Fibroblast of the aortic adventitia (primary cell): ENCODE data around the gene RHOXF2. TPM values are rescaled to one million over a fixed set of nuclear protein-coding genes. Genes with fewer than 3 reads are reported as not detected.
"Not testable (repeated sequence)": the region's sequence is repeated elsewhere in the genome, so short reads cannot be mapped to it uniquely, and the experiment has no call there.

Source experiments
- DNase-seq: peaks from one replicate; pipeline ENCODE4 v3.0.0-alpha.2; 2010; ENCODE audit warnings: low read depth
- H3K4me3 ChIP-seq: 2 replicates; pipeline ENCODE4 v1.5.1; 2011; ENCODE audit warnings: low read depth, mild to moderate bottlenecking, control low read depth, low read length, moderate library complexity
- total RNA-seq: library from RNA; depleted of rRNA; stranded (reverse); fragments of >200 nt; gene quantifications from 2 replicates; pipeline ENCODE4 v1.2.3, GENCODE V29; 2012; ENCODE audit warnings: low replicate concordance
- TF ChIP-seq, protein P1 (sequence below): IDR thresholded peaks from 2 replicates; pipeline ENCODE4 v1.5.1; 2011; ENCODE audit warnings: mild to moderate bottlenecking, low read length, control low read depth, inconsistent platforms; ENCODE audit not compliant: insufficient read depth

Gene RHOXF2
- total RNA-seq, 1 donor, result not detected

DNA sequence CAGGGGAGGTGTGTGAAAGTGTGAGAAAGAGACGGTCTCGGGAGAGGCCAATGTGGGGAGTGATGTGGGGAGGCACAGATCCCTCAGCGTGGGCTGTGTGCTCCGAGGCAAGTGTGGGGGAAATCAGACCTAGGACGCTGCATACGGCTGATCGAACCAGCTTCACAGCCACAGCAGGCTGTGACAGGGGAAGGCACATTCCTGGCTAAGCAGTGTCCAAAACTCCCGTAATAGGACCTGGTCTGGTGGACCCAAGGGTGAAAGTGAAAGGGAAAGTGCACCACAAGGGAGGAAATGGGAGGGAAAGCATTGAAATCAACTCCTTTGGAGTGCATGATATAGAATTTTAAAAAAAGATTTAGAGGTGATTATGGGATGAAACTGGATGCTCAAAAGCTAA lies 10.9 kb upstream of the RHOXF2 start:
- H3K4me3 ChIP-seq, result no peak overlapping the region
- TF ChIP-seq, protein P1, sequence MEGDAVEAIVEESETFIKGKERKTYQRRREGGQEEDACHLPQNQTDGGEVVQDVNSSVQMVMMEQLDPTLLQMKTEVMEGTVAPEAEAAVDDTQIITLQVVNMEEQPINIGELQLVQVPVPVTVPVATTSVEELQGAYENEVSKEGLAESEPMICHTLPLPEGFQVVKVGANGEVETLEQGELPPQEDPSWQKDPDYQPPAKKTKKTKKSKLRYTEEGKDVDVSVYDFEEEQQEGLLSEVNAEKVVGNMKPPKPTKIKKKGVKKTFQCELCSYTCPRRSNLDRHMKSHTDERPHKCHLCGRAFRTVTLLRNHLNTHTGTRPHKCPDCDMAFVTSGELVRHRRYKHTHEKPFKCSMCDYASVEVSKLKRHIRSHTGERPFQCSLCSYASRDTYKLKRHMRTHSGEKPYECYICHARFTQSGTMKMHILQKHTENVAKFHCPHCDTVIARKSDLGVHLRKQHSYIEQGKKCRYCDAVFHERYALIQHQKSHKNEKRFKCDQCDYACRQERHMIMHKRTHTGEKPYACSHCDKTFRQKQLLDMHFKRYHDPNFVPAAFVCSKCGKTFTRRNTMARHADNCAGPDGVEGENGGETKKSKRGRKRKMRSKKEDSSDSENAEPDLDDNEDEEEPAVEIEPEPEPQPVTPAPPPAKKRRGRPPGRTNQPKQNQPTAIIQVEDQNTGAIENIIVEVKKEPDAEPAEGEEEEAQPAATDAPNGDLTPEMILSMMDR, result no peak
- no peak for DNase-seq

DNA sequence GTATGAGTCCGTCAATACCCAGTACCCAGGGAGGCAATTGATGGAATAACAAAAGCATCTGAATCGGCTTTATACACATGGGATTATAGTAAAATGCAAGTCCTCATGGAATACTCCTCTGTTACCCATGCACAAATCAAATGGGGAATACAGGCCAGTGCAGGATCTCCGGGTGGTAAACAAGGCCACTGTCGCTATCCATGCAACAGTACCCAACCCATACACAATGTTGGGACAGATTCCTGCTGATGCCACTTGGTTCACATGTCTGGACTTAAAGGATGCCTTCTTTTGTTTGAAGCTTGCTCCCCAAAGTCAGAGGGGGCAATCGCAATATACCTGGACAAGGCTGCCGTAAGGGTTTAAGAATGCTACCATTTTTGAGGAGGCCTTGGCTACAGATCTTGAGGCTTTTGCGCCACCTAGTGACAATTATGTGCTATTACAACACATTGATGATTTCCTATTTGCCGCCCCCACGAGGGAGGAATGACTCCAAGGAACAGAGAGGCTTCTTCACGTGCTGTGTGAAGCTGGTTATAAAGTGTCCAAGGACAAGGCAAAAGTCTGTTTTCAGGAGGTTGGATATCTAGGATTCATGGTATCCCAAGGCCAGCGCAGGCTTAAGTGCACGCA lies 8.2 kb upstream of the RHOXF2 start:
- DNase-seq, H3K4me3 ChIP-seq: not testable (repeated sequence)

DNA sequence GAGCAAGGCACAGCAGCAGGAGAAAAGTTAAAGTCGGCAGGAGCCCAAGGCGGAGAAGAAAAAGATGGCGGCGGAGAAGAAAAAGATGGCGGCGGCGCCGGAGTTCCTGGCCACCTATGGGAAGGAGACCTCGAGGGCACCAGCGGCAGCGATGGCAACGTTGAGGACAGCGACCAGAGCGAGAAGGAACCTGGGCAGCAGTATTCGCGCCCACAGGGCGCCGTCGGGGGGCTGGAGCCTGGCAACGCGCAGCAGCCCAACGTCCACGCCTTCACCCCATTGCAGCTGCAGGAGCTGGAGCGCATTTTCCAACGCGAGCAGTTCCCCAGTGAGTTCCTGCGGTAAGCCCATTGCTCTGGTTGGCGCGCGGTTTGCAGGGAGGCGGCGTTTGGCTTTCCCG lies 673 bp downstream of the RHOXF2 start:
- DNase-seq, H3K4me3 ChIP-seq: not testable (repeated sequence)

DNA sequence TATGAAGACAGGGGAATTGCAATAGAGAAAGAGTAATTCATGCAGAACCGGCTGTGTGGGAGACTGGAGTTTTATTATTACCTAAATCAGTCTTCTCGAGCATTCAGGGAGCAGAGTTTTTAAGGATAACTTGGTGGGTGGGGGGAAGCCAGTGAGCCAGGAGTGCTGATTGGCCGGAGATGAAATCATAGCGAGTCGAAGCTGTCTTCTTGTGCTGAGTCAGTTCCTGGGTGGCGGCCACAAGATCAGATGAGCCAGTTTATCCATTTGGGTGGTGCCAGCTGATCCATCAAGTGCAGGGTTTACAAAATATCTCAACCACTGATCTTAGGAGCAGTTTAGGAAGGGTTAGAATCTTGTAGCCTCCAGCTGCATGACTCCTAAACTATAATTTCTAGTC lies 34.8 kb downstream of the RHOXF2 start:
- not testable (repeated sequence) for H3K4me3 ChIP-seq, DNase-seq

DNA sequence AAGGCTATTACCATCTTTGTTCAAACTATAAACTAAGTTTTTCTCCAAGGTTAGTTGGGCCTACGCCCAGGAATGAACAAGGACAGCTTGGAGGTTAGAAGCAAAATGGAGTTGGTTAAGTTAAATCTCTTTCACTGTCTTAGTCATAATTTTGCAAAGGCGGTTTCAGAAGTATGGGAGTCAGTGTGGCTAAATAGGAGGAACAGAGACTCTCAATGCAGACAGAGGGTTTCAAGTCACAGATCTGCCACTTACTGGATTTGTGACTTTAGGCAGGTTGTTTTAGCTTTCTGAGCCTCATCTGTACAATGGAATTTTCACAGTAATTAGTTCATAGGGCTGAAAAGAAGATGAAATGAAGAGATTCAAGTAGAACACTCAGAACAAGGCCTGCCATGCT lies 35.3 kb downstream of the RHOXF2 start:
- not testable (repeated sequence) for DNase-seq, H3K4me3 ChIP-seq

DNA sequence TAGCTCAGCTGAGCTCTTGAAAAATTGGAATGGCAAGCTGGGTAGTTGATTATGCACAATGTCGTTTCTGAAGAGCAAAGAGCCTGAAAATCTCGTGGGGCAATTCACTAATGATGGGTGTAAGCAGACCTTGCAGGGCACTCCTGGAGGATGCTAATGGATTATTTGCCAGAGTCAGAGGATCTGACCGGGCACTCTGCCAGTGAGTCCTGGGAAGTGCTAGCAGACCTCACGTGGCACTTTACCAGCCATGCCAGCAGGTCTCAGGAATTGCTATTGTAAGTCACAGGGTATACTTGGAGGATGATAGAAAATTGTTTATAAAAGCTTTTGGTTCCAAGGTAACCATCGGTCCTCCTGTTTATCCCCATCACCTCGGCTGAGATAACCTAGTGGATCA lies 37.4 kb downstream of the RHOXF2 start:
- DNase-seq, H3K4me3 ChIP-seq: not testable (repeated sequence)

DNA sequence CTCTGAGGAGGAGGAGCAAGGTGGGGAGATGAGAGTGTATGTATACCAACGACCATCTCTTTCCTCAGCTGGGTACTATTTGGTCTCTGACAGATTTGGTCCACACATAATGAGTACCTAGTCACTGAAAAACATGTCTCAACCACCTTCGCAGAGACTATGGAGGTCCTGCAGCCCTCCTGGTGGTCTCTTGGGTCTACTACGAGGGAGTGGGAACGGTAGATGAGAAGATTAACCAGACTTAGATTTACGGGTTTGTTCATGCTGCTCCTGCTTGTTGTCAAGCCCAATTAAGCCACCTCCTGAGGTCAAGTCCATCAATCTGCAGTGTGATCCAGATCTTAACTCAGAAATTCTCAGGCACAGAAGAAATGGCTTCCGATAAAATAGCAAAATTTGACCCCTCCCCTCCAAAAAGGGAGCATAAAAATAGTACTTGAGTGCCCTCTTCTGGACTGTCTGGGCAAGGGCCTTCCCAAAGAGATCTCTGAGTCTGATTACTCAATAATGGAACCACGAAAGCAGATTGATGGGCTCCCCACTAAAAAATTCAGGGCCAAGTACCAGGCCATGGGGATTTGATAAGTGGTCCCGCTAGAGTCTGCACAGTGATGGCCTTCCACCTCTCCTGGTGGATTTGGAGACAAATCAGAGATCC lies 38.3 kb downstream of the RHOXF2 start:
- not testable (repeated sequence) for H3K4me3 ChIP-seq, DNase-seq

DNA sequence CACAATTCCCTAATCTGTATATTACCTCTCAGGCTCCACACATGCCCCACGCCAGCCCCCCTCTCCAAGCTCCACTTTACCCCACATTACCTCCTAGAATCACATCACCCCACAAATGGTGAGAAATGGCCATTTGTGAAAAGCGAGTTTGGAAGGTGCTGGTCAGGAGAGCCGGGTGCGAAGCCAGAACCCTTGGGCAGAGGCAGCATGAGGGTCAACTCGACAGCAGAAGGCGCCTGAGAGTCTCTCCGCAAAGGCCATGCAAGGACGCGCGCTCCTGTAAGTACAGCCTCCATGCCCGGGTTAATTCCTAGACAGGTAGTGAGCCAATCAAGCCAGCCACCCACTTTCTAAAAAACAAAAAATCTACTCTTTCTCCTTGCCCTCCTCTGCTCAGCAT lies 42.4 kb downstream of the RHOXF2 start:
- H3K4me3 ChIP-seq, result no peak overlapping the region
- DNase-seq, result no peak
- TF ChIP-seq, protein P1, result no peak

DNA sequence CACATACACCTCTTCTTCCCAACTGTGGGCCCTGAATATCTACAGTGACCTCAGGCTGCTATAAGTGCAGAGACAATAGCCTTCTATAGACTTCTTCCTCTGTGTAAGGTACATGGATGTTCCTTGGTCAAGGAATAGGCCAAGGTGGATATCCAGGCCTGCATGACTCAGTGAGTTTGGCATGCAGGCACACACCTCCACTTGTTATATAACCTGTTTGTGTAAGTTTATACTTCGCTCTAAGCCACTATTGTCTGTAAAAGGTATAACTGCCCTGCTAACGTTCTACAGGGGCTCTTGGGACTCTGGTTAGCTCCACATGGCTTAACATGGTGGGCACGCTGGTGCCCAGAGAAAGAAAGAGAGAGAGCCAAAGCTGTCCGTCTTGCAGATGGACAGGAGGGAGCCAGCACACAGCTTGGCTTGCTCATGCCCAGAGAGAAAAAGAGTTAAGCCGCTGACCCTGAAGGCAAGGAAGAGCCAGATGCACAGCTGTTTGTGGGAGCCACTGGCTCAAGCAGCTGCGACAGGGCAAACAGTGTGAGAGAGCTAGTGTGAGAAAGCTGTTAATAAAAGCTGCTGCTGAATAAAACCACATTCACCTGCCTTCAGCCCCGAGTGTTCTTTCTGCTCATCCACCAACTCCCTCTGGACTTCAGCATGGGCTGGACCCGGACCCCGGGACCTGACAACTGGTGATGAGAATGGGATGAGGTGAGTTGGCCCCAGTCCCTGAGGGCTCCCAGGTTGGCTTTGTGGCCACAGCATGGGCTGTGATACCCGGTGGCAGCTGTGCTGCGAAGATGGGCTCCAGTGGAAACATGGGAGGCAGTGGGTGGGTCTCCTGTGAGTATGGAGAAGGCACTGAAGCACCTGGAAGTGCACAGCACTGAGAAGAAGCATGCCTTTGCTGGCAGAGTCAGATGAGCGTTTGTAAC lies 47.7 kb downstream of the RHOXF2 start:
- TF ChIP-seq, protein P1, result no peak
- H3K4me3 ChIP-seq, result no peak overlapping the region
- DNase-seq, result no peak
